PC-3 (cell line): ENCODE data around the gene ARHGAP8.

Experiments
- EZH2 ChIP-seq: fragments of 300-600 bp; sonication (generic); IDR thresholded peaks from one replicate; pipeline ENCODE4 v1.6.1; 2017; ENCODE audit warnings: antibody characterized with exemption, mild to moderate bottlenecking, low read length; ENCODE audit not compliant: unreplicated experiment
- TF ChIP-seq, protein P1 (sequence below): fragments of 300-600 bp; sonication (generic); conservative IDR thresholded peaks from 2 replicates; pipeline ENCODE4 v1.5.1; 2017; ENCODE audit warnings: antibody characterized with exemption, low read depth, mild to moderate bottlenecking, low read length

DNA sequence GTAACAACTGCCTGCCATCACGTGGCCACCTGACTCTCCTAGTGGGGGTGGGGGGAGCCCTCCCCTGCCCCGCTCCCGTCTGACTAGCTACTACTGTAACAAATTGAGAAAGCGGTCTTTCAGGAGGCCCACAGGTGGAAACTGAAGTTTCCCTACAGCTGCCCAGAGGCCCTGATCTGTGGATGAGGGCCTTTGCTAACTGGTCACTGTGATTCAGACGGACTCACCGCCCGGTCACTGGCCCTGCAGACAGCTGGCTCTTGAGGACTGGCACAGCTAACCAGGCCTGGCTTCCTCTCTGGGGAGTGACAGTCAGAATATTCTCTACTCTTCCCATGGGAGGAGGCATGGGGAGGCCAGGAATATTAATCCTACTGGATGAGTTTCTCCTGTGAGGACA is 116.8 kb downstream of the ARHGAP8 start:
- TF ChIP-seq, protein P1, sequence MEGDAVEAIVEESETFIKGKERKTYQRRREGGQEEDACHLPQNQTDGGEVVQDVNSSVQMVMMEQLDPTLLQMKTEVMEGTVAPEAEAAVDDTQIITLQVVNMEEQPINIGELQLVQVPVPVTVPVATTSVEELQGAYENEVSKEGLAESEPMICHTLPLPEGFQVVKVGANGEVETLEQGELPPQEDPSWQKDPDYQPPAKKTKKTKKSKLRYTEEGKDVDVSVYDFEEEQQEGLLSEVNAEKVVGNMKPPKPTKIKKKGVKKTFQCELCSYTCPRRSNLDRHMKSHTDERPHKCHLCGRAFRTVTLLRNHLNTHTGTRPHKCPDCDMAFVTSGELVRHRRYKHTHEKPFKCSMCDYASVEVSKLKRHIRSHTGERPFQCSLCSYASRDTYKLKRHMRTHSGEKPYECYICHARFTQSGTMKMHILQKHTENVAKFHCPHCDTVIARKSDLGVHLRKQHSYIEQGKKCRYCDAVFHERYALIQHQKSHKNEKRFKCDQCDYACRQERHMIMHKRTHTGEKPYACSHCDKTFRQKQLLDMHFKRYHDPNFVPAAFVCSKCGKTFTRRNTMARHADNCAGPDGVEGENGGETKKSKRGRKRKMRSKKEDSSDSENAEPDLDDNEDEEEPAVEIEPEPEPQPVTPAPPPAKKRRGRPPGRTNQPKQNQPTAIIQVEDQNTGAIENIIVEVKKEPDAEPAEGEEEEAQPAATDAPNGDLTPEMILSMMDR: no peak
- no peak for TF ChIP-seq EZH2
